ENCODE data around the gene GRAPL.
A peak's percentile ranks its signal among the peaks of the same experiment; 100 is the strongest.
"Not testable (repeated sequence)": the region's sequence is repeated elsewhere in the genome, so short reads cannot be mapped to it uniquely, and the experiment has no call there.

The GRAPL gene

GRCh38 chr17:19196382-19197204, 69.2 kb downstream of the GRAPL start:
- peak overlapping the region; percentile 70 for H3K4me3 ChIP-seq (ENCODE audit: low read depth, low read length)
- not testable (repeated sequence) for H3K79me2 ChIP-seq (ENCODE audit: control insufficient read depth, insufficient read depth, low read length, unreplicated experiment); H2AFZ ChIP-seq (ENCODE audit: low read length, unreplicated experiment); H3K36me3 ChIP-seq (ENCODE audit: insufficient read depth, low read length); H3K4me1 ChIP-seq (ENCODE audit: control insufficient read depth, insufficient read depth, low read length, unreplicated experiment); H3K27me3 ChIP-seq (ENCODE audit: insufficient read depth, low read length); H3K27ac ChIP-seq (ENCODE audit: low read depth, low read length)

- not testable (repeated sequence) for H3K4me1 ChIP-seq (ENCODE audit: control insufficient read depth, insufficient read depth, low read length, unreplicated experiment); H3K27ac ChIP-seq (ENCODE audit: low read depth, low read length); H2AFZ ChIP-seq (ENCODE audit: low read length, unreplicated experiment); H3K4me3 ChIP-seq (ENCODE audit: low read depth, low read length); H3K27me3 ChIP-seq (ENCODE audit: insufficient read depth, low read length); H3K36me3 ChIP-seq (ENCODE audit: insufficient read depth, low read length); H3K79me2 ChIP-seq (ENCODE audit: control insufficient read depth, insufficient read depth, low read length, unreplicated experiment)
Measured at GRCh38 chr17:19202448-19202847, 75.1 kb downstream of the GRAPL start.

- not testable (repeated sequence) for H3K36me3 ChIP-seq (ENCODE audit: insufficient read depth, low read length)
Measured at GRCh38 chr17:19203429-19203828, 76.0 kb downstream of the GRAPL start.

More at GRCh38 chr17:19203429-19203828, 76.0 kb downstream of the GRAPL start:
- not testable (repeated sequence) for H3K4me3 ChIP-seq (ENCODE audit: low read depth, low read length); H3K4me1 ChIP-seq (ENCODE audit: control insufficient read depth, insufficient read depth, low read length, unreplicated experiment); H3K27ac ChIP-seq (ENCODE audit: low read depth, low read length); H3K27me3 ChIP-seq (ENCODE audit: insufficient read depth, low read length); H2AFZ ChIP-seq (ENCODE audit: low read length, unreplicated experiment); H3K79me2 ChIP-seq (ENCODE audit: control insufficient read depth, insufficient read depth, low read length, unreplicated experiment)

All from ACC112 (cell line).